ENCODE measurements around the gene RALA.

- TF ChIP-seq CTCF (optimal IDR thresholded peaks at IDR 0.05 in 1 of 3, IDR thresholded peaks at IDR 0.05 in 1 of 3, conservative IDR thresholded peaks at IDR 0.05 in 1 of 3; ENCODE audit: extremely low read depth in 1 of 3, insufficient read depth in 2 of 3, low read length in 3 of 3) = no peak
- TF ChIP-seq EZH2 (IDR thresholded peaks at IDR 0.05; ENCODE audit: low read length) = no peak
Observed at GRCh38 chr7:39613577-39613976, 9.8 kb upstream of the RALA start.
